ELF-1 (cell line): Measurements from ENCODE around the gene AUNIP.

Experiments used
- DNase-seq: peaks from one replicate; pipeline ENCODE4 v3.0.0-alpha.2; 2016; ENCODE audit warnings: low read depth, low spot score

Gene AUNIP

GRCh38 chr1:25809283-25809926 is 49.9 kb downstream of the AUNIP start:
- DNase-seq = no peak

GRCh38 chr1:25808481-25809244 is 50.6 kb downstream of the AUNIP start:
- no peak for DNase-seq

GRCh38 chr1:25807480-25808390 is 51.5 kb downstream of the AUNIP start:
- DNase-seq = no peak

GRCh38 chr1:25806418-25806817 is 52.8 kb downstream of the AUNIP start:
- no peak for DNase-seq

- DNase-seq = no peak
Observed at GRCh38 chr1:25805863-25806225, 53.4 kb downstream of the AUNIP start.

GRCh38 chr1:25804964-25805862 is 54.0 kb downstream of the AUNIP start:
- no peak for DNase-seq

- DNase-seq = no peak
Observed at GRCh38 chr1:25804244-25804963, 54.9 kb downstream of the AUNIP start.

GRCh38 chr1:25803368-25803767 is 55.9 kb downstream of the AUNIP start:
- no peak for DNase-seq

GRCh38 chr1:25802915-25803314 is 56.3 kb downstream of the AUNIP start:
- no peak for DNase-seq

- peak; percentile 36 for DNase-seq
Observed at GRCh38 chr1:25800703-25801377, 58.4 kb downstream of the AUNIP start.

- peak; percentile 68 for DNase-seq
Observed at GRCh38 chr1:25799935-25800702, 59.1 kb downstream of the AUNIP start, which contains the start of gene SELENON. SELENON (plus strand) TSS chr1:25800193; CDS start chr1:25800231, 38 bp downstream.

- DNase-seq = peak; percentile 25
Observed at GRCh38 chr1:25799352-25799934, 59.8 kb downstream of the AUNIP start.

GRCh38 chr1:25798666-25799351 is 60.4 kb downstream of the AUNIP start:
- DNase-seq = no peak

GRCh38 chr1:25797939-25798338 is 61.3 kb downstream of the AUNIP start:
- DNase-seq = peak; percentile 81

- DNase-seq = peak; percentile 89
Observed at GRCh38 chr1:25796811-25797458, 62.3 kb downstream of the AUNIP start.

GRCh38 chr1:25795946-25796810 is 63.1 kb downstream of the AUNIP start:
- no peak for DNase-seq

GRCh38 chr1:25795211-25795610 is 64.0 kb downstream of the AUNIP start:
- no peak for DNase-seq
